CD14-positive monocyte (primary cell): Measurements from ENCODE around the gene WWOX. TPM values are rescaled to one million over a fixed set of nuclear protein-coding genes. Genes with fewer than 3 reads are reported as not detected.

Source experiments
- DNase-seq, 3 donors: peaks; one replicate each; pipeline ENCODE4 v3.0.0-alpha.2; 2011 to 2022
- H2AFZ ChIP-seq: 2 replicates; pipeline ENCODE4 v1.6.0; 2012; ENCODE audit warnings: mild to moderate bottlenecking, low read depth, low read length, inconsistent platforms; ENCODE audit not compliant: insufficient read depth, poor library complexity, severe bottlenecking
- H3K27ac ChIP-seq, 2 donors: 1 replicate in 1 of 2; 2 replicates in 1 of 2; pipeline ENCODE4 v1.5.1; 2012 to 2013; ENCODE audit warnings: low read length in 2 of 2, control low read depth in 1 of 2, inconsistent platforms in 1 of 2, low read depth in 1 of 2, mild to moderate bottlenecking in 1 of 2
- H3K27me3 ChIP-seq, 2 donors: one replicate each; pipeline versions ENCODE4 v1.6.0 to v1.6.1; 2011 to 2013; ENCODE audit warnings: low read length in 2 of 2; ENCODE audit not compliant: control insufficient read depth in 2 of 2, insufficient read depth in 2 of 2
- H3K36me3 ChIP-seq, 2 donors: replicated peaks in 1 of 2; 1 replicate in 1 of 2; 2 replicates in 1 of 2; pipeline versions ENCODE4 v1.5.1 to v1.6.1; 2012 to 2013; ENCODE audit warnings: low read length in 2 of 2, control low read depth in 1 of 2, inconsistent platforms in 1 of 2, mild to moderate bottlenecking in 1 of 2; ENCODE audit not compliant: insufficient read depth in 2 of 2, control insufficient read depth in 1 of 2
- H3K4me1 ChIP-seq, 2 donors: 1 replicate in 1 of 2; 2 replicates in 1 of 2; pipeline versions ENCODE4 v1.5.1 to v1.6.1; 2012 to 2013; ENCODE audit warnings: low read length in 2 of 2, control low read depth in 1 of 2, inconsistent platforms in 1 of 2, mild to moderate bottlenecking in 1 of 2, moderate library complexity in 1 of 2; ENCODE audit not compliant: insufficient read depth in 2 of 2, control insufficient read depth in 1 of 2
- H3K4me2 ChIP-seq: replicated peaks from 2 replicates; pipeline ENCODE3; 2012; ENCODE audit warnings: low read length, moderate library complexity, mild to moderate bottlenecking; ENCODE audit not compliant: poor library complexity, severe bottlenecking; ENCODE audit errors: extremely low read depth
- H3K4me3 ChIP-seq, 3 experiments: fragments of 200-600 bp in 1 of 3; sonication (generic) in 1 of 3; replicated peaks in 1 of 3; 1 replicate in 2 of 3; 2 replicates in 1 of 3; pipeline ENCODE4 v1.5.1; 2011 to 2013; ENCODE audit warnings: low read length in 3 of 3, mild to moderate bottlenecking in 3 of 3, control low read depth in 2 of 3, low read depth in 2 of 3, inconsistent platforms in 1 of 3, moderate library complexity in 1 of 3
- H3K79me2 ChIP-seq: 2 replicates; pipeline ENCODE4 v1.6.0; 2012; ENCODE audit warnings: mild to moderate bottlenecking, control low read depth, inconsistent platforms, low read length, moderate library complexity; ENCODE audit not compliant: insufficient read depth
- H3K9ac ChIP-seq: 2 replicates; pipeline ENCODE4 v1.6.0; 2017; ENCODE audit warnings: low read length, mild to moderate bottlenecking; ENCODE audit not compliant: insufficient read depth, poor library complexity, severe bottlenecking
- H3K9me3 ChIP-seq, 2 donors: replicated peaks in 1 of 2; 1 replicate in 1 of 2; 2 replicates in 1 of 2; pipeline versions ENCODE4 v1.5.1 to v1.6.1; 2012 to 2013; ENCODE audit warnings: low read length in 2 of 2, control low read depth in 1 of 2; ENCODE audit not compliant: control insufficient read depth in 1 of 2, insufficient read depth in 1 of 2
- H4K20me1 ChIP-seq: 2 replicates; pipeline ENCODE4 v1.6.0; 2012; ENCODE audit warnings: mild to moderate bottlenecking, low read length, control low read depth, moderate library complexity; ENCODE audit not compliant: insufficient read depth
- H3K27ac Mint-ChIP-seq, 7 donors: one replicate each; pipeline ENCODE4 v1.8.0; 2020; ENCODE audit warnings: mild to moderate bottlenecking in 7 of 7, mixed read lengths in 7 of 7, moderate library complexity in 6 of 7, inconsistent platforms in 2 of 7
- H3K27me3 Mint-ChIP-seq, 3 donors: one replicate each; pipeline ENCODE4 v1.8.0; 2021 to 2022; ENCODE audit warnings: low read depth in 3 of 3, mild to moderate bottlenecking in 3 of 3, mixed read lengths in 3 of 3, moderate library complexity in 3 of 3, inconsistent platforms in 1 of 3
- H3K36me3 Mint-ChIP-seq, 2 donors: one replicate each; pipeline ENCODE4 v1.8.0; 2020; ENCODE audit warnings: mixed read lengths in 2 of 2, inconsistent platforms in 1 of 2, mild to moderate bottlenecking in 1 of 2
- H3K4me1 Mint-ChIP-seq: one replicate; pipeline ENCODE4 v1.8.0; 2020; ENCODE audit warnings: mild to moderate bottlenecking, mixed read lengths
- H3K4me3 Mint-ChIP-seq, 2 donors: one replicate each; pipeline ENCODE4 v1.8.0; 2020; ENCODE audit warnings: mild to moderate bottlenecking in 2 of 2, mixed read lengths in 2 of 2, moderate library complexity in 1 of 2
- H3K9me3 Mint-ChIP-seq, 7 donors: one replicate each; pipeline ENCODE4 v1.8.0; 2020 to 2022; ENCODE audit warnings: mixed read lengths in 7 of 7, mild to moderate bottlenecking in 6 of 7, moderate library complexity in 6 of 7, inconsistent platforms in 2 of 7
- WGBS: methylation state at CpG from one replicate; pipeline ENCODE4 v1.1.5; 2013; ENCODE audit warnings: missing lambda C conversion rate; ENCODE audit not compliant: insufficient coverage; 5-methylcytosine and 5-hydroxymethylcytosine counted together
- intact Hi-C, 2 donors: fragments of 100-400 bp; cut with micrococcal nuclease; formaldehyde crosslinking; loops; one replicate each; pipeline versions ENCODE4 v1.15.0 to v1.15.1; 2023
- polyA plus RNA-seq, 3 donors: library from polyadenylated mRNA; depleted of rRNA in 1 of 3; unstranded in 2 of 3; stranded (reverse) in 1 of 3; fragments of 300-500 nt in 2 of 3; fragments of >200 nt in 1 of 3; fragmentation: Illumina TruSeq in 2 of 3; gene quantifications; 1 replicate in 2 of 3; 2 replicates in 1 of 3; pipeline ENCODE4 v1.2.3, GENCODE V29; 2012 to 2021
- TF ChIP-seq, protein P1 (sequence below): fragments of 200-600 bp; IDR thresholded peaks from one replicate; pipeline ENCODE4 v1.8.0; 2022; ENCODE audit warnings: antibody characterized with exemption, mild to moderate bottlenecking

Gene WWOX
- polyA plus RNA-seq, 3 donors = 4.0 to 7.0 (median 6.3) TPM

DNA sequence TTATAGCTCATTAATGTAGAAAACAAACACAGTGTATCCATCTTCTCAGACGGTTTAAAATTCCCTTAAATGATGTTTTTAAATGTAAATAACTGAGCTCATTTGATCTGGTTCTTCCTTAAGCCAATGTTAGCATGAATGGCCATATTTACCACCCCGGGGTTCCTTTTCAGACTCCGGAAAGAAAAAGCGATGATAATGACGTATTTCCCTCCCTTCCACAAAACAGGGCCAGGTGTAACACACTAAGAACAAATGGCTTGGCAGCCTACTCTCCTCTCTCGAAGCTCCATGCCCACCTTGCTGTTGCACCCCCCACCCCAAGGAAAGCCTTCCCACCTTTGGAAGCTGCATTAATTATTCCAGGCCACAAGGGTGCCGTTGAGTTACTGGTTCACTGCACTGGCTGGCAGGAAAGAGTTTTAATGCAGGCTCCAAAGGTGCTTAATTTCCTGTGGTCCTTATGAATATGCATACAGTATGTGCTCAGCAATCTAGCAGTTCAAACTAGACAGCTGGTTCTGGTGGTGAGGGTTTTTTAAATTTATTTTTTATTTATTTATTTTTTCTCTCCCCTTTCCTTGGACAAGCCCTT, 378.9 kb downstream of the WWOX start:
- 83% methylated on average over 5 of the region's 7 CpGs for WGBS
- Histone ChIP-seq H3K4me1 (no peaks in the 10 kb centered on the region), H3K4me2 (no peak overlapping the region), H3K36me3 (no peaks in the 10 kb centered on the region), H4K20me1 (no peaks in the 10 kb centered on the region), H2AFZ (no peak overlapping the region), H3K27me3 (no peaks in the 10 kb centered on the region), H3K9ac (no peak overlapping the region), H3K79me2 (no peaks in the 10 kb centered on the region), H3K9me3 (no peaks in the 10 kb centered on the region), H3K4me3 (no peak overlapping the region), H3K27ac (no peak overlapping the region)
- Mint-ChIP-seq H3K9me3 (no peaks in the 10 kb centered on the region), H3K27me3 (peaks cover 0 to 3% (median 0%) of the 10 kb centered on the region in 3 donors), H3K4me1 (no peaks in the 10 kb centered on the region), H3K36me3 (no peaks in the 10 kb centered on the region), H3K27ac (no peak overlapping the region), H3K4me3 (no peak overlapping the region)
- intact Hi-C loops = no loop called here
- TF ChIP-seq, protein P1, sequence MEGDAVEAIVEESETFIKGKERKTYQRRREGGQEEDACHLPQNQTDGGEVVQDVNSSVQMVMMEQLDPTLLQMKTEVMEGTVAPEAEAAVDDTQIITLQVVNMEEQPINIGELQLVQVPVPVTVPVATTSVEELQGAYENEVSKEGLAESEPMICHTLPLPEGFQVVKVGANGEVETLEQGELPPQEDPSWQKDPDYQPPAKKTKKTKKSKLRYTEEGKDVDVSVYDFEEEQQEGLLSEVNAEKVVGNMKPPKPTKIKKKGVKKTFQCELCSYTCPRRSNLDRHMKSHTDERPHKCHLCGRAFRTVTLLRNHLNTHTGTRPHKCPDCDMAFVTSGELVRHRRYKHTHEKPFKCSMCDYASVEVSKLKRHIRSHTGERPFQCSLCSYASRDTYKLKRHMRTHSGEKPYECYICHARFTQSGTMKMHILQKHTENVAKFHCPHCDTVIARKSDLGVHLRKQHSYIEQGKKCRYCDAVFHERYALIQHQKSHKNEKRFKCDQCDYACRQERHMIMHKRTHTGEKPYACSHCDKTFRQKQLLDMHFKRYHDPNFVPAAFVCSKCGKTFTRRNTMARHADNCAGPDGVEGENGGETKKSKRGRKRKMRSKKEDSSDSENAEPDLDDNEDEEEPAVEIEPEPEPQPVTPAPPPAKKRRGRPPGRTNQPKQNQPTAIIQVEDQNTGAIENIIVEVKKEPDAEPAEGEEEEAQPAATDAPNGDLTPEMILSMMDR = no peak
- peak in 1 of 3 donors; percentile 8 for DNase-seq

DNA sequence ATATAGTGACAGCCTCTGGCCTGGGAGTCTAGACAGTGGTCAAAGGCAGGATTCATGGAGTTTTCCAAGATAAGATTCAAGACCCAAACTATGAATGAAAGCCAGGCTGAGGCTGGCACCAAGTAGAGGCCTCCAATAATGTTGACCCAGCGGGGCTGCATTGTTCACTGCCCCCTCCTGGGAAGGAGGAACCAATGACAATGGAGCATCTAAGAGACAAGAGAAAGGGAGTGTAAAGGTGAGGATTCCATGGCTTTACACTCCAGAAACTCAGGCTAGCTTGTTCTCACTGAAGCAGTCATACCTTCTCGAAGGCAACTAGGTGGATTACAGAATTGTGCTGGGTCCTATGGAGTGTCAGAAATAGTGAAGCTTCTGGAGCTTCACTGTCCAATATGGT, 380.3 kb downstream of the WWOX start:
- Histone ChIP-seq H3K4me1 (no peaks in the 10 kb centered on the region), H3K9ac (no peak overlapping the region), H2AFZ (no peak overlapping the region), H3K79me2 (no peaks in the 10 kb centered on the region), H3K36me3 (no peaks in the 10 kb centered on the region), H3K27ac (no peak overlapping the region), H3K4me2 (no peak overlapping the region), H3K9me3 (no peaks in the 10 kb centered on the region), H3K4me3 (no peak overlapping the region), H3K27me3 (no peaks in the 10 kb centered on the region), H4K20me1 (no peaks in the 10 kb centered on the region)
- Mint-ChIP-seq H3K4me1 (peaks cover 2% of the 10 kb centered on the region), H3K9me3 (peaks cover 0 to under 1% (median 0%) of the 10 kb centered on the region in 7 donors), H3K36me3 (no peaks in the 10 kb centered on the region), H3K27me3 (peaks cover 0 to 3% (median 0%) of the 10 kb centered on the region in 3 donors), H3K4me3 (no peak overlapping the region), H3K27ac (no peak overlapping the region)
- DNase-seq = no peak
- intact Hi-C loops = no loop called here
- 100% methylated on average over 2 of the region's 2 CpGs for WGBS
- TF ChIP-seq, protein P1 = no peak
